Left lung (tissue), 10 donors: ENCODE results near the gene EHD4. TPM values are rescaled to one million over a fixed set of nuclear protein-coding genes. Genes with fewer than 3 reads are reported as not detected.

ENCODE experiments used
- ATAC-seq: fragments of 200-7000 bp; cut with Tn5 transposase; one replicate; pipeline ENCODE4 v1.9.1; 2020; ENCODE audit warnings: moderate library complexity
- DNase-seq, 4 donors: peaks; one replicate each; pipeline ENCODE4 v3.0.0-alpha.2; 2013 to 2020
- H3K27ac ChIP-seq, 2 donors: fragments of 200-600 bp; sonication (generic) in 1 of 2; one replicate each; pipeline versions ENCODE4 v1.5.0 to v1.8.0; 2020 to 2021
- H3K27me3 ChIP-seq, 2 donors: fragments of 200-600 bp; sonication (generic) in 1 of 2; one replicate each; pipeline versions ENCODE4 v1.5.0 to v1.8.0; 2020 to 2021
- H3K36me3 ChIP-seq, 2 donors: fragments of 200-600 bp; sonication (generic) in 1 of 2; one replicate each; pipeline versions ENCODE4 v1.5.0 to v1.8.0; 2020 to 2021
- H3K4me1 ChIP-seq, 2 donors: fragments of 200-600 bp; one replicate each; pipeline ENCODE4 v1.8.0; 2021
- H3K4me3 ChIP-seq, 2 donors: fragments of 200-600 bp; sonication (generic) in 1 of 2; one replicate each; pipeline versions ENCODE4 v1.5.0 to v1.8.0; 2020 to 2021; ENCODE audit warnings: mild to moderate bottlenecking in 1 of 2
- H3K9me3 ChIP-seq, 2 donors: fragments of 200-600 bp; sonication (generic) in 1 of 2; one replicate each; pipeline versions ENCODE4 v1.5.0 to v1.8.0; 2020 to 2021
- CTCF ChIP-seq, 2 donors: fragments of 200-600 bp; sonication (generic) in 1 of 2; IDR thresholded peaks; one replicate each; pipeline versions ENCODE4 v1.5.0 to v1.8.0; 2021; ENCODE audit warnings: antibody characterized with exemption in 2 of 2
- intact Hi-C, 2 donors: fragments of 100-400 bp; cut with DNase I; formaldehyde crosslinking; loops; one replicate each; pipeline versions ENCODE4 v1.11.2 to v1.14.2; 2022
- polyA plus RNA-seq, 6 donors: library from polyadenylated mRNA; unstranded; fragments of 120-200 nt; gene quantifications; one replicate each; pipeline ENCODE4 v1.2.1, GENCODE V29; 2013; ENCODE audit not compliant: insufficient read length in 6 of 6
- total RNA-seq, 2 donors: library from RNA; stranded (reverse); fragmentation: NEBNext Ultra II Directional; extraction: Animal tissue kit (Norgen Biotek cat#: 25700); gene quantifications; one replicate each; pipeline ENCODE4 v1.2.1, GENCODE V29; 2021
- donor health status: DM: no; HTN: yes; CAD: no.
- donor health status: DM: no; HTN: no; CAD: no.

Gene EHD4
- total and polyA plus RNA-seq, 8 donors, result 11.7 to 32.6 (median 13.1) TPM

- H3K4me1 ChIP-seq, result peaks cover 9 to 19% of the 10 kb centered on the region in 2 donors
- H3K9me3 ChIP-seq, result no peaks in the 10 kb centered on the region
- DNase-seq (no peak), ATAC-seq (no peak)
- intact Hi-C loops, result no loop called here
- no peak overlapping the region for H3K27ac ChIP-seq
- no peak overlapping the region for H3K4me3 ChIP-seq
- H3K27me3 ChIP-seq, result peaks cover 0 to 20% of the 10 kb centered on the region in 2 donors
- no peak for TF ChIP-seq CTCF (IDR thresholded peaks at IDR 0.05)
- H3K36me3 ChIP-seq, result peaks cover 0 to 11% of the 10 kb centered on the region in 2 donors
Observed at GRCh38 chr15:41884458-41884857, 87.9 kb downstream of the EHD4 start.

- peaks cover 0 to 11% of the 10 kb centered on the region in 2 donors for H3K36me3 ChIP-seq
- peaks cover 9 to 15% of the 10 kb centered on the region in 2 donors for H3K4me1 ChIP-seq
- no peaks in the 10 kb centered on the region for H3K9me3 ChIP-seq
- no peak overlapping the region for H3K4me3 ChIP-seq
- H3K27me3 ChIP-seq, result peaks cover 0 to 20% of the 10 kb centered on the region in 2 donors
- ATAC-seq (no peak), DNase-seq (no peak)
- intact Hi-C loops, result no loop called here
- TF ChIP-seq CTCF (IDR thresholded peaks at IDR 0.05), result no peak
- H3K27ac ChIP-seq, result no peak overlapping the region
Observed at GRCh38 chr15:41883484-41883825, 88.9 kb downstream of the EHD4 start.

GRCh38 chr15:41882689-41883483 is 89.5 kb downstream of the EHD4 start:
- DNase-seq (peak in 1 of 4 donors; percentile 60), ATAC-seq (peak; percentile 19)
- intact Hi-C loops, result no loop called here
- Histone ChIP-seq H3K4me3 (peak overlapping the region in 1 of 2 donors; percentile 13), H3K27ac (no peak overlapping the region), H3K27me3 (peaks cover 0 to 20% of the 10 kb centered on the region in 2 donors), H3K36me3 (peaks cover 0 to 11% of the 10 kb centered on the region in 2 donors), H3K9me3 (no peaks in the 10 kb centered on the region), H3K4me1 (peaks cover 9 to 15% of the 10 kb centered on the region in 2 donors)
- TF ChIP-seq CTCF (IDR thresholded peaks at IDR 0.05), result no peak

- H3K27ac ChIP-seq, result no peak overlapping the region
- peaks cover 0 to 20% of the 10 kb centered on the region in 2 donors for H3K27me3 ChIP-seq
- TF ChIP-seq CTCF (IDR thresholded peaks at IDR 0.05), result no peak
- DNase-seq, result peak in 2 of 4 donors; percentile 39 to 82
- peak; percentile 73 for ATAC-seq
- H3K4me1 ChIP-seq, result peaks cover 9 to 15% of the 10 kb centered on the region in 2 donors
- peaks cover 0 to 11% of the 10 kb centered on the region in 2 donors for H3K36me3 ChIP-seq
- intact Hi-C loops, result no loop called here
- H3K9me3 ChIP-seq, result no peaks in the 10 kb centered on the region
- H3K4me3 ChIP-seq, result peak overlapping the region in 1 of 2 donors; percentile 13
Observed at GRCh38 chr15:41881920-41882688, 90.3 kb downstream of the EHD4 start.

- Histone ChIP-seq H3K4me3 (no peak overlapping the region), H3K36me3 (peaks cover 0 to 11% of the 10 kb centered on the region in 2 donors), H3K27me3 (peaks cover 0 to 20% of the 10 kb centered on the region in 2 donors), H3K27ac (no peak overlapping the region), H3K4me1 (peaks cover 9 to 15% of the 10 kb centered on the region in 2 donors), H3K9me3 (no peaks in the 10 kb centered on the region)
- DNase-seq, result no peak
- TF ChIP-seq CTCF (IDR thresholded peaks at IDR 0.05), result no peak
- ATAC-seq, result no peak
- intact Hi-C loops, result no loop called here
Observed at GRCh38 chr15:41881550-41881919, 90.8 kb downstream of the EHD4 start.
